ENCODE measurements around the gene CELSR1.
"Not testable (repeated sequence)": the region's sequence is repeated elsewhere in the genome, so short reads cannot be mapped to it uniquely, and the experiment has no call there.

The CELSR1 gene

DNA sequence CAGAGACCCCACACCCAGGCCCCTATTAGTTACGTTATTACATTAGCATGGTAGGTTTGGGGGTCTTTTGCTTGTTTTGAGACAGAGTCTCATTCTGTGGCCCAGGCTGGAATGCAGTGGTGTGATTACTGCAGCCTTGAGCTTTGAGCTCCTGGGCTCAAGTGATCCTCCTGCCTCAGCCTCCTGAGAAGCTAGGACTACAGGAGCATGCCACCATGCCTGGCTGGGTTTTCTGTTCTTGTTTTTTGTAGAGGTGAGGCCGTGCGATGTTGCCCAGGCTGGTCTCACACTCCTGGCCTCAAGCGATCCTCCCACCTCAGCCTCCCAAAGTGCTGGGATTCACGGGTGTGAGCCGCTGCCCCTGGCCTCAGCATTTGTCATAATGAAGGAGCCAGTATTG is 66.1 kb downstream of the CELSR1 start:
- not testable (repeated sequence) for H3K36me3 ChIP-seq (ENCODE audit: control insufficient read depth, insufficient read depth, low read length); H3K9ac ChIP-seq (ENCODE audit: low read length); H3K4me3 ChIP-seq (ENCODE audit: low read length); H3K27me3 ChIP-seq (ENCODE audit: control insufficient read depth, insufficient read depth, low read length); H3K4me1 ChIP-seq (ENCODE audit: control insufficient read depth, insufficient read depth, low read length); H3K27ac ChIP-seq (ENCODE audit: low read depth, low read length)

DNA sequence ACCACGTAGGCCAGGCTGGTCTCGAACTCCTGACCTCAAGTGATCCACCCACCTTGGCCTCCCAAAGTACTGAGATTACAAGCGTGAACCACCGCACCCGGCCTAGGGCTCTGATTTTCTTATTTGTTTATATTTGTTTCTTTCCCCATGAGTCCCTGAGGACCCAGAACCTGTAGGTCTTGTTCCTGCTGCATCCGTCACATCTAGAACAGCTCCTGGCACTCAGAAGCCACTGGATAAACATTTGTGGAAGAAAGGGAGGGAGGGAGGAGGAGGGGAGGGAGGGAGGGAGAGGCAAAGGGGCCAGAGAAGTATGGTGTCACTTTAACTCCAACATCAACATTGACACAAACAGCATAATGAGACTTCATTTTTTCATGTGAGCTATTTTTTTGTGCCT is 67.7 kb downstream of the CELSR1 start:
- H3K4me1 ChIP-seq (ENCODE audit: control insufficient read depth, insufficient read depth, low read length): no peaks in the 10 kb centered on the region
- no peaks in the 10 kb centered on the region for H3K27me3 ChIP-seq (ENCODE audit: control insufficient read depth, insufficient read depth, low read length)
- no peaks in the 10 kb centered on the region for H3K36me3 ChIP-seq (ENCODE audit: control insufficient read depth, insufficient read depth, low read length)
- no peak overlapping the region for H3K4me3 ChIP-seq (ENCODE audit: low read length)
- H3K9ac ChIP-seq (ENCODE audit: low read length): no peak overlapping the region
- no peak overlapping the region for H3K27ac ChIP-seq (ENCODE audit: low read depth, low read length)

GRCh38 chr22:46467006-46467405 is 70.4 kb downstream of the CELSR1 start:
- no peak overlapping the region for H3K4me3 ChIP-seq (ENCODE audit: low read length)
- H3K27ac ChIP-seq (ENCODE audit: low read depth, low read length): no peak overlapping the region
- no peaks in the 10 kb centered on the region for H3K36me3 ChIP-seq (ENCODE audit: control insufficient read depth, insufficient read depth, low read length)
- no peaks in the 10 kb centered on the region for H3K27me3 ChIP-seq (ENCODE audit: control insufficient read depth, insufficient read depth, low read length)
- H3K9ac ChIP-seq (ENCODE audit: low read length): no peak overlapping the region
- H3K4me1 ChIP-seq (ENCODE audit: control insufficient read depth, insufficient read depth, low read length): no peaks in the 10 kb centered on the region

DNA sequence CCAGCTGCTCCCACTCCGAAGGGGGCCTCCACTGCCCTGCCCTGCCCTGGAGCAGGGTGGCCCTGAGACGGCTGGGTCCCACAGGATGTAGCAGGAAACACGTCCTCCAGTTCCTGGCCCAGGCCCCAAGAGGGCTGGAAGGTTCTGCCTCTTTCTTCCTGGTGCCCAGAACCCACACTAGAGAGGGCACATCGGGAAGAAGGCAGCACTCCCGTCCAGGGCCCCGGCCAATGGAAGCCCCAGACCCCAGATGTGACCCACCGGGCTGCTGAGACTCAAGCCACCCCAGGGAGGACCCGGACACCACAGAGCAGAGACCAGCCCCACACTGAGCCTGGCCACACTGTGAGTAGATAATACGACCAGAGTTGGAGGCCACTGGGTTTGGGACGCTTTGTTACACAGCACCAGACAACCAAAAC is 71.2 kb downstream of the CELSR1 start:
- H3K36me3 ChIP-seq (ENCODE audit: control insufficient read depth, insufficient read depth, low read length): no peaks in the 10 kb centered on the region
- no peaks in the 10 kb centered on the region for H3K4me1 ChIP-seq (ENCODE audit: control insufficient read depth, insufficient read depth, low read length)
- no peaks in the 10 kb centered on the region for H3K27me3 ChIP-seq (ENCODE audit: control insufficient read depth, insufficient read depth, low read length)
- H3K27ac ChIP-seq (ENCODE audit: low read depth, low read length): no peak overlapping the region
- no peak overlapping the region for H3K4me3 ChIP-seq (ENCODE audit: low read length)
- H3K9ac ChIP-seq (ENCODE audit: low read length): no peak overlapping the region

DNA sequence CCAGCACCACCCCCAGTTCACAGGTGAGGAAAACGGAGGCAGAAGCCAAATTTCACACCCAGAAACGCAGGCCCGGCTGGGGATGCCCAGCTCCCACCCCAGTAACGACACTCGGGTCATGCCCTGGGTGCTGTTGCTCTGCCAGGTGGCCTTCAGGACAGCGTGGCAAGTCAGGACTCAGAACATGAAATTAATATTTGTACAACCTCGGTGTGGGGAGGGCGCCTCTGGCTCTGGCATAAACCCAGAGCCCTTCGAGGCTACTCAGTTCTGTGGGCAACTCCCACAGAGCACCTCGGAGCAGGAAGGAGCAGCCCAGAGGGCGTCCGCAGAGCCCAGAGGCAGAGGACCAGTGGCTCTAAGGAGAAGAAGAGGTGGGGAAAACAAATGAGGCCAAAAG is 71.6 kb downstream of the CELSR1 start:
- no peaks in the 10 kb centered on the region for H3K4me1 ChIP-seq (ENCODE audit: control insufficient read depth, insufficient read depth, low read length)
- H3K27me3 ChIP-seq (ENCODE audit: control insufficient read depth, insufficient read depth, low read length): no peaks in the 10 kb centered on the region
- H3K36me3 ChIP-seq (ENCODE audit: control insufficient read depth, insufficient read depth, low read length): no peaks in the 10 kb centered on the region
- no peak overlapping the region for H3K9ac ChIP-seq (ENCODE audit: low read length)
- H3K4me3 ChIP-seq (ENCODE audit: low read length): no peak overlapping the region
- H3K27ac ChIP-seq (ENCODE audit: low read depth, low read length): no peak overlapping the region

DNA sequence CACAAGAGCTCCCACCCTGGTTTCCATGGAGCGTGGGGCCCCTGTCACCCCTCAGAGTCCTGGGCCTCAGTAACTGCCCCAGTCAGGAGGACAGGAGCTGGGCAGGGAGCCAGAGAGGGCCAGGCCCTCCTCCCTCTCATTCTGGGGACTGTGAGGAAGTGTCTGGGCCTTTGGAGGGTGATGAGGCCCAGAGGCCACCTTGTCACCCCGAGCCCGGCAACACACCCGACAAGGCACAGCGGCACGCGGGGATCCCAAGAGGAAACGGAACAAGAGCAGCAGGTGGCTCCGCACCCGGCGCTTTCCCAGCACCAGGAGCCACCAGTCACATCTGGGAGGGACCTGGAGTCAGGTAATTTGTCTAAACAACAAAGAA is 72.1 kb downstream of the CELSR1 start:
- Histone ChIP-seq H3K27ac (ENCODE audit: low read depth, low read length) (no peak overlapping the region), H3K27me3 (ENCODE audit: control insufficient read depth, insufficient read depth, low read length) (no peaks in the 10 kb centered on the region)

DNA sequence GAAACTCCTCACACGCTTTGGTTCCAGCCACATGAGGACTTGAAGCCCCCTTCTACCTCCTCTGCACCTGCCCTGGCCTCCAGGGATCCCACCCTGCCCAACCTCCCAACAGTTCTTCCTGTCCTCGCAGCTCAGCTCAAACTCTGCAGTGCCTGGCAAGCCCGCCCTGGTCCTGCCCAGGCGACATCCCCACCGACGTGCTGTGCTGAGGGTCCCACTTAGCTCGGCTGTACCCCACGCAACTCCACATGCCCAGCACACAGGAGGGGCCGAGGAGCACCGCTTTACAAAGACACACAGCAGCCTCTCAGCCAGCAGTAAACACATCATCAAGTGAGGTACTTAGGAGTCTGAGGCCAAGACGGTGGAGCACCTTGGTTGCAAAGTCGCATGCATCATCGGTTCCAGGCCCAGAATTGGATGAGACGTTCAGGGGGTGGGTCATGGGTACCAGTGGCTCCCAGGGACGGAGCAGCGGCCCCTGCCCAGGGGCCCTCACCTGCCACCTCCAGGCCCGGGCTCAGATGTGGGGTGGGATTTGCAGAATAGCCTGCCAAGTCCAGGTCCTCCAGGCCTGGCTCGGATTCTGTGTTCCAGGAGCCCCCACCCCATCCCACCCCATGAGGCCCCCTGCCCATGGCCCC is 72.6 kb downstream of the CELSR1 start:
- Histone ChIP-seq H3K9ac (ENCODE audit: low read length) (no peak overlapping the region), H3K27me3 (ENCODE audit: control insufficient read depth, insufficient read depth, low read length) (no peaks in the 10 kb centered on the region), H3K36me3 (ENCODE audit: control insufficient read depth, insufficient read depth, low read length) (no peaks in the 10 kb centered on the region), H3K27ac (ENCODE audit: low read depth, low read length) (no peak overlapping the region), H3K4me1 (ENCODE audit: control insufficient read depth, insufficient read depth, low read length) (no peaks in the 10 kb centered on the region), H3K4me3 (ENCODE audit: low read length) (no peak overlapping the region)

More for the DNA sequence above, 72.1 kb downstream of the CELSR1 start:
- no peaks in the 10 kb centered on the region for H3K4me1 ChIP-seq (ENCODE audit: control insufficient read depth, insufficient read depth, low read length)
- no peak overlapping the region for H3K9ac ChIP-seq (ENCODE audit: low read length)
- H3K36me3 ChIP-seq (ENCODE audit: control insufficient read depth, insufficient read depth, low read length): no peaks in the 10 kb centered on the region
- no peak overlapping the region for H3K4me3 ChIP-seq (ENCODE audit: low read length)

DNA sequence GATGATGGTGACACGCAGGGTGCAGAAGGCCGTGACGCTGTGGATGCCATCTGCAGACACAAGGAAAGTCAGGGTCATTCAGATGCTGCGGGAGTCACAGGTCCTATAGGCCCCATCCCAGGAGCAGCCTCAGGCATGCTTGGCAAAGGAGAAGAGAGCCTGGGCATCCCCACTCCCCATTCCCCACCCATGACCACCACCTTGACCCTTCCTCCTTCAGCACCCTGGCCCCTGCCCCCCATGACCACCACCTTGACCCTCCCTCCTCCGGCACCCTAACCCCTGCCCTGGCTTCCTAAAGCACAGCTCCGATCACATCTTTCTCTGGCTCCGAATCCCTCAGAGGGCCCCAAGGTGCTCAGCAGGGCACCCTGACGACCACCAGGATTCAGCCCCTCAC is 73.1 kb downstream of the CELSR1 start:
- H3K4me3 ChIP-seq (ENCODE audit: low read length): no peak overlapping the region
- H3K9ac ChIP-seq (ENCODE audit: low read length): no peak overlapping the region
- no peak overlapping the region for H3K27ac ChIP-seq (ENCODE audit: low read depth, low read length)
- no peaks in the 10 kb centered on the region for H3K27me3 ChIP-seq (ENCODE audit: control insufficient read depth, insufficient read depth, low read length)
- no peaks in the 10 kb centered on the region for H3K36me3 ChIP-seq (ENCODE audit: control insufficient read depth, insufficient read depth, low read length)
- H3K4me1 ChIP-seq (ENCODE audit: control insufficient read depth, insufficient read depth, low read length): no peaks in the 10 kb centered on the region

- Histone ChIP-seq H3K36me3 (ENCODE audit: control insufficient read depth, insufficient read depth, low read length) (no peaks in the 10 kb centered on the region), H3K9ac (ENCODE audit: low read length) (no peak overlapping the region), H3K27me3 (ENCODE audit: control insufficient read depth, insufficient read depth, low read length) (no peaks in the 10 kb centered on the region), H3K4me1 (ENCODE audit: control insufficient read depth, insufficient read depth, low read length) (no peaks in the 10 kb centered on the region), H3K4me3 (ENCODE audit: low read length) (no peak overlapping the region), H3K27ac (ENCODE audit: low read depth, low read length) (no peak overlapping the region)
Measured at GRCh38 chr22:46463435-46464227, 73.8 kb downstream of the CELSR1 start.

GRCh38 chr22:46462726-46463371 is 74.6 kb downstream of the CELSR1 start:
- Histone ChIP-seq H3K27me3 (ENCODE audit: control insufficient read depth, insufficient read depth, low read length) (no peaks in the 10 kb centered on the region), H3K36me3 (ENCODE audit: control insufficient read depth, insufficient read depth, low read length) (no peaks in the 10 kb centered on the region), H3K4me1 (ENCODE audit: control insufficient read depth, insufficient read depth, low read length) (no peaks in the 10 kb centered on the region), H3K27ac (ENCODE audit: low read depth, low read length) (no peak overlapping the region), H3K9ac (ENCODE audit: low read length) (no peak overlapping the region), H3K4me3 (ENCODE audit: low read length) (no peak overlapping the region)

- Histone ChIP-seq H3K27ac (ENCODE audit: low read depth, low read length) (no peak overlapping the region), H3K4me1 (ENCODE audit: control insufficient read depth, insufficient read depth, low read length) (no peaks in the 10 kb centered on the region), H3K4me3 (ENCODE audit: low read length) (no peak overlapping the region), H3K9ac (ENCODE audit: low read length) (no peak overlapping the region), H3K27me3 (ENCODE audit: control insufficient read depth, insufficient read depth, low read length) (no peaks in the 10 kb centered on the region), H3K36me3 (ENCODE audit: control insufficient read depth, insufficient read depth, low read length) (no peaks in the 10 kb centered on the region)
Measured at GRCh38 chr22:46461566-46462180, 75.7 kb downstream of the CELSR1 start.

DNA sequence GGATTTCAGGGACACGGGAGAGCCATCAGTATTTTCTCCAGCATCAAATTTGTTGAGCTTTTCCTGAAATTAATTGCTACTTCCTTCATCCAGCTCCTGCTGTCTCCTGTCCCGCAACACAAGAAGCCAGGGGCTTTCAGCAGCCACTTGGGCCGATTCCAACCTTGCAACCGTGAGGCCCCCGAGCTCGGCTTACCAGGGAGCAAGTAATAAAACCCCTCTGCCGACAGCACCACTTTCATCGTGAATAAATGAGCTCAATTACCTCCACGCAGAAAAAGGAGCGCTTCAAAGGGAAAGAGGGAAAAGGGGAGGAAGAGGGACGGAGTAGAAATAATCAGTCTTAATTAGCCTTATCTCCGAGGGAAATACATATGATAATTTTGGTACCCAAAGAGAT is 76.6 kb downstream of the CELSR1 start:
- Histone ChIP-seq H3K27ac (ENCODE audit: low read depth, low read length) (no peak overlapping the region), H3K27me3 (ENCODE audit: control insufficient read depth, insufficient read depth, low read length) (no peaks in the 10 kb centered on the region), H3K4me3 (ENCODE audit: low read length) (no peak overlapping the region), H3K4me1 (ENCODE audit: control insufficient read depth, insufficient read depth, low read length) (no peaks in the 10 kb centered on the region), H3K9ac (ENCODE audit: low read length) (no peak overlapping the region), H3K36me3 (ENCODE audit: control insufficient read depth, insufficient read depth, low read length) (no peaks in the 10 kb centered on the region)

All from rectal smooth muscle tissue (tissue), 1 donor.